Erythroblast (primary cell): ENCODE measurements around the gene PTAFR.

Experiments used
- GATA1 ChIP-seq: IDR thresholded peaks from 2 replicates; pipeline ENCODE4 v1.6.1; 2011; ENCODE audit warnings: low read depth, mild to moderate bottlenecking, control low read depth, low read length, moderate library complexity
- POLR2A ChIP-seq: IDR thresholded peaks from 2 replicates; pipeline ENCODE4 v1.6.1; 2011; ENCODE audit warnings: mild to moderate bottlenecking, low read length

DNA sequence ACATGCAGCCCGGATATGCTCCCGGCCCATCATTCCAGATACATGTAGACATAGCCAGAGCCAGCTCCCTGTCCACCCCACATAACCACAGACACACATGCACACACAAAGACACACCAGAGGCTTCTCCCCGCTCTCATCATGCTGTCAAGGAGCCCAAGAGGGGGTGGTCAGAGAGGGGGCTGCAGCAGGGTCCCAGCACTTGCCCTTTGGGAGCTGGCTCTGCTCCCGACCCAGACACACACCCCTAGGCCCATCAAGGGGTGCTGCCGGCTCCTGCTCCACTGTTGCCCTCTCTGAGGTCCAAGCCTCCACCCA, 2.6 kb downstream of the PTAFR start:
- TF ChIP-seq POLR2A = no peak
- TF ChIP-seq GATA1 = no peak
